CD4-positive, alpha-beta T cell treated with Interferon gamma for 1 hour (primary cell): ENCODE measurements around the gene AFAP1.

Experiments
- DNase-seq: peaks from one replicate; pipeline ENCODE4 v3.0.0-alpha.2; 2020

The AFAP1 gene

DNA sequence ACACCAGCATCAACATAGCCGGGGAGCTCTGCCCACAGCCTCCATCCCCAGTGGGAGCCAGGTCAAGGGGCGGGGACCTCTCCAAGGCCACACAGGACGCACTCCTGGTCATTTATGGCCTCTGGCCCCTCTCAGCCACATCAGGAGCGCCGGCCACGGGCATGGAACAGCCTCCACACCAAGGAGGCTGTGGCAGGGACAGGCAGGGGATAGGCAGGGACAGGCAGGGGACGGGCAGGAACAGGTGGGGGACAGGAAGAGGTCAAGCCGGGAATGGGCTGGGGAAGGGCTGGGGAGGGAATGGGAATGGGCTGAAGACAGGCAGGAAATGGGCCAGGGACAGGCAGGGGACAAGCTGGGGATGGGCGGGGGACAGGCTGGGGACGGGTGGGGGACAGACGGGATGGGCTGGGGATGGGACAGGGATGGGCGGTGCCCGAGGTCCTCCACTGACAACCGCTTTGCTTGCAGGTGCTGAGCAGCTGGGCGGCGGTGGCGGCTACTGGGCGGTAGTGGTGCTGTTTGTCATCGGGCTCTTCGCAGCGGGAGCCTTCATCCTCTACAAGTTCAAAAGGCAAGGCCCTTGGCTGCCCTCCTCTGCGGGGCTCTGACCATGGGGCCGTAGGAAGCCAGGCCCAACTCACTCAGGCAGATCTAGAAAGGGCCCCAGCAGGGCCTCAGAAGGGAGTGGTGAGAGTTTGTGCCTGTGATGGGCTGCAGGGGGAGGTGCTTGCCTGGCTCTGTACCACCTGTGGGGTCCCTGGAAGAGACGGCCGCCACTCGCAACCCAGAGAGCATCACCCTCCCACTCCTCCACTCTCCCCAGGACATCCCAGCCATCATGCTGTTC, 205.6 kb downstream of the AFAP1 start:
- DNase-seq, result no peak

DNA sequence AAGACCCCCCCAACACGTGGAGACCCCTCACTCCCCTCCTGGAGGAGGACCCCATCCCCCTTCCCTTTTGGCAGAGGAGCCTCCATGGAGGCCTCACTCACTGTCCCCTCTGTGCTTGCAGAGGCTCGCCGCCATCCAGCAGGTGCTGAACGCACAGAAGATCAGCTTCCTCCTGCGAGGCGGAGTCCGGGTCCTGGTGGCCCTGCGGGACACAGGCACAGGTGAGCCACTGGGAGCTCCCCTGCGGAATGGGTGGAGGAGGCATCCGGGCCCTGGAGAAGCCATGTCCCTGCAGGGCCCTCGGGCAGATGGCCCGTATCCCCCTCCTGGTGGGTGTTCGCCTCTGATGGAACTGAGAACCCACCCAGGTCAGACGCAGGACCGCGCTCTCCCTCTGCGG, 206.5 kb downstream of the AFAP1 start:
- DNase-seq, result no peak

DNA sequence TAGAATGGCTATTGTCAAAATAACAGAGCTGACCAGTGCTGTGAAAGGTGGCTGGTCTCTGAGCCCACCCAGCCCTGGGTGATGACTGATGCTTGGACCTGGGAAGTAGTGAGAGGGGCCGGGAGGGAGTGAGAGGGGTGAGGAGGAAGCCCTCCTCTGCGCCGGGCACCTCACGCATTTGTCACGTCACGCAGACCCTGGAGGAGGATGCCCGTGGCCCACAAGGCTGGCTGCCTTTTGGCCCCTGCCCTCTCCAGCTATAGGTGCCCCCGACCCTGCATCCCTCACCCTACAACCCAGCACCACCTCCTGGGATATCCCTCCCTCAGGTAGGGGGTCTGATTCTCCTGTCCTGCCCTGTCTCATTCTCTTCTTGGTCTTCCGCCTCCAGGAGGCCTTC, 207.4 kb downstream of the AFAP1 start:
- DNase-seq, result no peak

DNA sequence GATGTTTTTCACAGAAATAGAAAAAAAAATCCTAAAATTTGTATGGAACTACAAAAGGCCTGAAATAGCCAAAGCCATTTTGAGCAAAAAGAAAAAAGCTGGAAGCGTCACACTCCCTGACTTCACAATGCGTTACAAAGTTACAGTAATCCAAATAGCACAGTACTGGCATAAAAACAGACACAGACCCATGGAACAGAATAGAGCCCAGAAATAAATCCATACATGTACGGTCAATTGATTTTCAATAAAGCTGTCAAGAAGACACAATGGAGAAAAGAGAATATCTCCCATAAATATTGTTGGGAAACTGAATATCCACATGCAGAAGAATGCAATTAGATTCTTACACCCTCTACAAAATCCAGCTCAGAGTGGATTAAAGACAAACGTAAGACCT, 208.2 kb downstream of the AFAP1 start:
- DNase-seq, result no peak

DNA sequence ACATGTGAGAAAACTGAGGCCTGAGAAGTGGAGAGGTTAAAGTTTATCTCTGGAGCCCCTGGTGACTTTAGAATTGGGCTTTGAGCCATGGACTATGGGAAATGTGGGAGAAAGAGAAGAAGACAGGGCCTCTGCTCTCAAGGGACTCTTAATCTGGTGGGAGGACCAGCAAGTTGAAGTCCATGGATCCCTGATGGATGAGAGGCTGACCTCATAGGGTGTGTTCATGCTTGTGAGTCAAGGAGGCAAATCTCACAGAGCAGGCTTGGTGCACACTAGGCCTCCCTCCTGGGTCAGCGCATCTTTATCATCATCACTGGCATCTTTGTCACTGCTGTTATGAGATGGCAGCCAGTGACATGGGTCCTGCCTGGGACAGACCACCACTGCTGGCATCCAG, 211.9 kb downstream of the AFAP1 start:
- DNase-seq, result no peak

DNA sequence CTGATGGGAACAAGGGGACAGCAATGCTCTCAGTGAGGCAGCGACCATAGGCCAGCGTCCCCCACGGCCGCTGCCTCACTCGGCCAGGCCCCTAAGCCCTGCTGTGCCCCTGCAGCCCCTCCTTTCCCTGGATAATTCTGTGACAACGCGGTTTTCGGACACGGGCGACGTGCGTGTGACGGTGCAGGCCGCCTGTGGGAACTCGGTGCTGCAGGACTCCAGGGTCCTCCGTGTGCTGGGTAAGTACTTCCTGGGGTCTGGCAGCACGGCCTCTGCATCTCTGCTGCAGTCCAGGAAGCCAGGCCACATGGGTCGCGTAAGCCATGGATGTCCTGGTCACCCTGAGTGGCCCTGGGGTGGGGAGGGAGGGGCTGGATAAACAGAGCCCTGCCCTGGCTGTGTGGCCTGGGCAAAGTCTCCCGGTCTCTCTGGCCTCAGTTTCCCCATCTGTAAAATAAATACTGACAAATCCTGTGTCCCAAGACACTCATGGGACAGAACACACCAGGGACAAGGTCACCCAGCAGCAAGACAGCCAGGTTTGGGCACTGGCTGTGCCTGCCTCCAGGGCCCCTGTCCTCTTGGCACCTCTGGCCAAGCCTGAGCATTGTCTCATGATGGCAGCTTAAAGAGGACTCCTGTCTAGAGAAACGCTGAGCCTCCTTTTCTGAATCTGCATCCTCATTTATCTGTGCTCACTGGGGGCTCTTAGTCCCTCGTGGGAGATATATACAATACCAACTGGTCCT, 212.8 kb downstream of the AFAP1 start:
- no peak for DNase-seq

DNA sequence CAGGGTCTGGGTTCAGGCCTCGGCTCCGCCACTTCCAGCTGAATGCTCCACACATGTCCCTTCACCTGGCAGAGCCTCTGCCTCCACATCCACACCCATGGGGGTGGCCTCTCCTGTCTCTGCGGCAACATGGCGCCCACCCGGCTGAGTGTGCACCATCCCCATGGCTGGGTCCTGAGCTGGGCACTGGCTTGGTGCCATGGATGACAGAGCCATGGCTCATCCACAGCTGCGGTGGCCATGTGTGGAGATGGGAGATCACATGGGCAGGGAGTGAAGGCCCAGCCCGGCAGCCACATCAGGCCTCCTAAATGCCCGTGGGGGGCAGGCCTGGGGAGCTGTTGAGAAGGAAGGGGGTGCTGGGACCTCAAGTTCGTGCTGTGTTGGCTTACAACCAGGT, 213.7 kb downstream of the AFAP1 start:
- no peak for DNase-seq

DNA sequence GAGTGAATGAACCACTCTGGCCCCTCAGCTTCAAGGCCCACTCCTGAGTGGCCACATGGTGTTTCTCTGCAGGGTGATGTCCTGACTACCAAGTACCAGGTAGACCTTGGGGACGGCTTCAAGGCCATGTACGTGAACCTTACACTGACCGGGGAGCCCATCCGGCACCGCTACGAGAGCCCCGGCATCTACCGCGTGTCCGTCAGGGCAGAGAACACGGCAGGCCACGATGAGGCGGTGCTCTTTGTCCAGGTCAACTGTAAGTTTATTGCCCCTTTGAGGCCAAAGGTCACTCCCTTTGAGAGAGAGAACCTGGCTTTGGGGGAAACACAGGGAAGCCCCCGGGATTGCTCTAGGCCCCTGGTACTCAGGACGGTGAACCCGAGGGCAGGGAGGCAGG, 216.0 kb downstream of the AFAP1 start:
- DNase-seq, result no peak

DNA sequence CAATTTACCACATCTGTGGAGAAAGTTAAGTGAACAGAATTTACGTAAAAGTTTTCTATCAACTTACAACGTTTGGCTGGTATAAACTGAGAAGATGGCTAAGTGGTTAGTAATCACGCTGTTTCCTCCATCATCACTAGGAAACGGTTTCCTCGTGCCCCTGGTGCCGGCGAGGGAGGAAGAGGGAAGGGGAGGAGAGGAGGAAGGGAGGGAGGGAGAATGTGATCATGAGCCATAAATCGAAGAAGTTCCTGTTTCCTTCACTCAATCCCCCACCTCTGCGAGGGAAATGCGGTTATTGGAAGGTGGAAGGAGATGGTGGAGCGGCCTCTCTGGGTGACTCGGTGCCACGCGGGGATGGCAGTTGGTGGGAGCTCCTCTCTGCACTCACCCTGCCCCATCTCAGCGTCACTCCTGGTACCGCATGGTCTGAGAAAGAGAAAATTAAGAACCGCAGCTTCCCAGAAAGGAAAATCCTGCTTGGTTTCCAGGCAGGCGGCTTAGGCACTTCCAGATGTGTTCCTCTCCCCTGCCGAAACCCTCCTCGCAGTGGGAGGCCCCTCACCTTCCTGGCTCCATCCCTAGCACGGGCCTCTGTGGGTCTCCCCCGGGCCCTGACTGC, 216.8 kb downstream of the AFAP1 start:
- no peak for DNase-seq

DNA sequence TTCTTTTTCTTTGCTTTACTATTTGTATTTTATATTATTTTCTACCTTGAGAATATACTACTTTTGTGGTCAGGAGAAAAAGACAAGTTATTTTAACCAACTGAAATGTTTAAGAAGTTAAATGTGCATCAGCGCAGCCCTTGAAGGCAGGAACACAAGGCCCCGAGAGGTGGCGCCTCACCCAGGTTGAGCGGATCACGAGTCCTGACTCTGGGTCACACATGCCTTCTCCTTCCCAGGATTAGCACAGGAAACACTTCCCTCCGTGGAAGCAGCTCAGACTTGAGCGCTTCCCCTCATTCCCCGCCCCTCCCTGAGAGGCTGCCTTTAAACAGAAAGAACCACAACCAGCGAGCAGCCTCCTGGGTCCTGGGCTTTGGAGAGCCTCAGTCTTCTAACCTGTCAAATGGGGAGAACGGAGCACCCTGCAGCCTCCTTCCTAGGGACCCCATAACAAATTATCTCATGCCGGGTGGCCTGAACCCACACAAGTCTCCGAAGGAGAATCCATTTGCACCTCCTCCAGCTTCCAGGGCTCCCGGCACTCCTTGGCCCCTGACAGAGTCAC, 217.6 kb downstream of the AFAP1 start:
- no peak for DNase-seq

DNA sequence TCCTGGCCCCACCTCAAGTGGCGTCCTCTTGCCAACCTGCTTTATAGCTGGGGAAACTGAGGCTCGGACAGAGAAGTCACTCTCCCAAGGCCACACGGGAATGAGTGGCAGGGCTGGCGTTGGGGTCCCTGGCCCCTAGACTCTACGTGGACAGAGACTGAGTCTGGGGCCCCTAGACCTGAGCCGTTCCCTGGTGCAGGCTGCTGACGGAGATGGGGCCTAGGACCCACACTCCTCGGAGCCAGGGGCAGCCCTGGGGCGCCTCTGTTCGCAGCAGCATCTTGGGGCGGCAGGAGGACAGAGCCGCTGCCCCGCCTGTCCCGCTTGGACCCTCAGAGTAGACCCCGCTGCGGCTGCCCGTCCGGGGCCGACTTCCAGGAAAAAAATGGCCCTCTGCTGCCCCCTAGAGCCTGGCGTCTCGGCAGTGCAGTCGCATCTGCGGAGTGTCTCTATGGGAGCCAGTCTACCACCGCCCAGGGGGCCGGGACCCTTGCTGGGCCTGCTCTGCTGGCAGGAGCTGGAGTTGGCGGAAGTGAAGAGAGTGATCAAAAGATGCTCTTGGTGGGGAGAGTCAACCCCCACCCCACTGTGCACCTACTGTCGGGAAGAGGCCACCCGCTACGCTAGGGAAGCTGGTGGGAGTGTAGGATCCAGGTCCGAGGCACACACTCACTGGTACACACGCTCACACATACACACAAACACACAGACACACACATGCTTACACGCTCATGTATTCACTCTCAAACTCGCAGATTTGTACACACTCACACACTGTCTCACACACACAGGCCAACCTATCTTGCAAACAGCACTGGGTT, 220.1 kb downstream of the AFAP1 start:
- DNase-seq, result peak; percentile 19

DNA sequence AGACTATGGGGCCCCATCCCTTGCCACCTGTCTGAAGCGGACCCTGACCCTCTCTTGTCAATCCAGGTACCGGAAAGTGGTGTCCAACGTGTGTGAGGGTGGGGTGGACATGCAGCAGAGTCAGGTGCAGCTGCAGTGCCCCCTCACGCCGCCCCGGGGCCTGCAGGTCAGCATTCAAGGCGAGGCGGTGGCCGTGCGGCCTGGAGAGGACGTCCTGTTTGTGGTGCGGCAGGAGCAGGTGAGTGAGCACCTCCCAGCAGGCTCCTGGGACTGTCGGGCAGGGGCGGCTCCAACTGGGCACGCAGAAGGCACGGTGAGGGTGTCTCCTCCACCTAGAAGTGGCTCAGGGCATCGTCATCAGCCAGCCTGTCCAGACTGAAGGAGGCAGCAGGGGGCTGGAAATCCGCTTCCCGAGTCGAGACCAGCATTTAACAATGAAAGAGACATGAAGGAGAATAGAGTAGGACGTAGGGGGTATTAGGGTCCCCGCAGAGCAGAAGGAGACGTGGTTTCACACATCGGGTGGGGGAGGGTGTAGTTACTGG, 221.6 kb downstream of the AFAP1 start:
- DNase-seq, result no peak

DNA sequence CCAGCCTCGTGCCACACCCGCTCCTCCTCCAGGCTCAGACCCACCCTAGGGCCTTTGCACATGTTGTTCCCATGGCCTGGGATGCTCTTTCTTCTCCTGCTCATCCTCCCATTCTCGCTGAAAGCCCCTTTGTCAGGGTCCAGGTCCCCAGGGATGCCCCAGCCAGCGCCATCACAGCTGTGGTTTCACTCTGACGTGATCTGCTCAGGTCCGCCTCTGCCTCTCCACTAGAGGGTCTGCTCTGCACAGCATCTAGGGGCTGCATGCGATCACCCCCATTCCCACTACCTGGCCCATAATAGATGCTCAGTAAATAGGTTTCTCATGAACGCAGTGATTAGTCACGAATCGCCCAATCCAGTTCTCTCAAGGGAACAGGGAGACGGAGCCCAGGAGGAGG, 222.5 kb downstream of the AFAP1 start:
- no peak for DNase-seq

DNA sequence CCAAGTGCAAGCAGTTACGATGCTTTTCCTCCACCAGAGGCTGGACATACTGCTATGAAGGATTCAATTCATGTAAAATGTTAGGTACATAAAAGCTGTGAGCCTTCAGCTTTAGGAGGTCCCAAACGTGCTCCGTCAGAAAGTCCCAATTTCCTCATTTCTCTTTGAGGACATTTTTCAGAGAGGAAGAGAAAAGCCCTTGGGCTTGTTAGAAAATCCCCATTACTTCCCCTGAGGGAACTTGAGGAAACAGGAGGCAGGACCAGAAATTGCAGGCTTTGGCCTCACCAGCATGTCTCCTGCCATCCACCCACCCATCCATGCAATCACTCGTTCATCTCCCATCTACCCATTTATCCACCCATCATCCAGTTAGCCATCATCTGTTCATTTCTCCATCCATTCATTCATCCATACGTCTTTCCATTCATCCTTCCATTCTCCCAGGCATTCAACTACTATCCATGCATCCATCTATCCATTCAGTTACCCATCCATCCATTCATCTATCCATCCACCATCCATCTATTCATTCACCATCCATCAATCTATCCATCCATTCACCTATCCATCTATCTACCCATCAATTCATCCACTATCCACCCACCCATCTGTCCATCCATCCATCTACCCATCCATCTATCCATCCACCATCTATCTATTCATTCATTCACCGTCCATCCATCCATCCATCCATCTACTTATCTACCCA, 223.5 kb downstream of the AFAP1 start:
- no peak for DNase-seq

DNA sequence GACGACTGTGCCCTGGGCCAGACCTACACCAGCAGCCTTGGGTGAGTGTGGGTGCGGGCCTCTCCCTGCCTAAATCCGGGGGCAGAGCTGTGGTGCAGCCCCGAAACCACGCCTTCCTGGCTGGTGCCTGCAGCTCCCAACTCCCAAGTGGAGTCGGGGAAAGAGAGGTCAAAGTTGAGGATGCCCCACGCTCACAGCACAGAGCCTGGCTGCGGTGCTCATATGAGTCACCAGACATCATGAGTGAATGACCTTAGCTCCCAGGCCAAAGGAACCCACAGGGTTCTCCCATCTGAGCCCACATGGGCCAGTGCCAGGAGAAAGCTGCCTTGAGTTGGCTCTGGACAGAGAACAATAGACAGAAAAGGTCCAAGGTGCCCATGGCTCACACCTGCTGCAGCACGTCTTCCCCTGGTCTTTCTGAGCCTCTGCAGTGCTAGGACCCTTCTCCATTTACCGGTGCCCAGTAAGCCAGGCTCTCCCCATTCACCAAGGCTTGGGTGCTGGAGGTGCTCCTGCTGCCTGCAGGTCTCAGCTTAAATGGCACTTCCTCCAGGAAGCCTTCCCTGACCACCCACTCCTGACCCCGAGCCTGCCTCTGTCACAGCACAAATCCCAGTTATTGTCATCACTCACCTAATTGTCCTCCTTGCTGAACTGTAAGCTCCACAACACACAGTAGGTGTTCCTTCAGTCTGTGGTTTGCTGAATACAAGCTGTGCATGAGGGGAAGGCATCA, 224.2 kb downstream of the AFAP1 start:
- no peak for DNase-seq

DNA sequence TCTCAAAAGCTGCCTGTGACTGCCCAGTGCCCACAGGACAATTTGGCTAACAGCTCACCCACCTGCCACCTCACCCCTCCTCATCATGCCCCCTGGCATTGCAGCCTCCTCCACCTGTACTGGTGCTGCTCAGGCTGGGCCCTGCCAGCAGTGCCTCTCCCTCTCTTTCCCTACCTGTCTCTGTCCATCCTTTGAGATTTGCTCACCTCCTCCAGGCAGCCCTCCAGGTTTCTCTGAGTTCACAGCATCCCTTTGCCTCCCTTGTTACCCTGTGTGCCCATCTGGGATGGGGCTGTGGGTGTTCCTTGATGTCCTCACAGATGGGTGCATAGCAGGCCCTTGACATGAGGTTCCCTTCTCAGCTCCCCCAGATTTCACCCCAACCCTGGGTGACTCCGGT, 224.9 kb downstream of the AFAP1 start:
- DNase-seq, result no peak

DNA sequence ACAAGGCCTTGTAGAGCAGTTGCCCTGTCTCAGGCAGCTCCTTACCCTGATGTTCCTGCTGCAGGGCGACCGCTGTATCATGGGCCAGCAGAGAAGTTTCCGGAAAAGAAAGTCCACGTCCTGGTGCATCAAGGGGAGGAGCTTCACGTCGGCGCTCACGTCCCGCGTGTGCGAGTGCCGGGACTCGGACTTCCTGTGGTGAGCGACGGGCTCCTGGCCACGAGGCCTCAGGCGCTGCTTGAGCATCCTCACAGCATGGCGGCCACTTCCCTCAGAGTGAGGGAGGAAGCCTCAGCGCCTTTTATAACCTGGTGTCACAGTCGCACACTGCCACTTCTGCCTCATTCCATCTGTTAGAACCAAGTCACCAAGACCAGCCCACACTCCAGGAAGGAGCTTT, 225.5 kb downstream of the AFAP1 start:
- no peak for DNase-seq

DNA sequence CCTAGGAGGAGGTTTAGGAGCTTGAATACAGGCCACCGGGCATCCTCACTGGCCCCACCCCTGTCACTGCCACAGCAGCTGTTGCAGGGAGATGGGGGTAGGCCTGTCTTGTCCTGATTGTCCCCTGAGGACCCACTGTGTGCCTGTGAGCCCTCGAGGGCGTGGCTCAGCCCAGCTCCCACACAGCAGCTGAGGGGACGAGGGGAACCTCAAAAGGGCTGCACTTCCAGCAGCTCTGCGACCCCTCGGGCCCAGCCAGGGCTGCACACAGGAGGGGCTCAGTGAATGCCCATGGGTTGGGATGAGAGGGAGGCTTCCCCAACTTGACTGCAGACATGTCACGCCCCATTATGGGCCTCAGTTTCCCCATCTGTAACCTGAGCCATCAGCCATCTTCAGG, 225.9 kb downstream of the AFAP1 start:
- DNase-seq, result no peak

DNA sequence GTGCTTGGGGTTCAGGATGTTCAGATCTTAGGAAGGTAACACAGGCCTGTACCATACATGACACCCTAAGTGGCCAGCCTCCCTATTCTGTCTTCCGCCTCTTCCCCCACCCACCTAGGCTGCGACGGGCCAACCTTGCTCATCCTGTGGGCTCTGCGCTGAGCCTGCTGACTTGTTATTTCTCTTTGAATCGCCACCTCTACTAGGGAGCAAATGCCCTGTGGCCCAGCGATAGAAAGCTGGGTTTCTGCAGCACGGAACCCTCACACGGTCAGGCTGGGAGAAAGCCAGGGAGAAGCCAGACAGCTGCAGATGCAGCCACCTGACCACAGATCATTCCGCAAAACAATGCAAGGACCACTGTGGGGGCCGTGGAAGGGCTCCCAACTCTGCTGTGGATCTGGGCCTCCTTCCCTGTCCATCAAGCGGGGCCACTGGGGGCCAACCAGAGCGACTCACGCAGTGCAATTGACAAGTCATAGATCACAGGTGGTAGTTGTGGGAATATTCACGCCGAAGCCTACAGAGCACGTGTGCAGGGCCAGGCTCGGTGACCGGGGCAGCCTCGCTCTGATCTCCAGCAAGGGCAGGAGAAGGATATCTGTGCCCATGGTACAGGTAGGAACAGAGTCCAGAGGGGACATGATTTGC, 227.5 kb downstream of the AFAP1 start:
- no peak for DNase-seq

DNA sequence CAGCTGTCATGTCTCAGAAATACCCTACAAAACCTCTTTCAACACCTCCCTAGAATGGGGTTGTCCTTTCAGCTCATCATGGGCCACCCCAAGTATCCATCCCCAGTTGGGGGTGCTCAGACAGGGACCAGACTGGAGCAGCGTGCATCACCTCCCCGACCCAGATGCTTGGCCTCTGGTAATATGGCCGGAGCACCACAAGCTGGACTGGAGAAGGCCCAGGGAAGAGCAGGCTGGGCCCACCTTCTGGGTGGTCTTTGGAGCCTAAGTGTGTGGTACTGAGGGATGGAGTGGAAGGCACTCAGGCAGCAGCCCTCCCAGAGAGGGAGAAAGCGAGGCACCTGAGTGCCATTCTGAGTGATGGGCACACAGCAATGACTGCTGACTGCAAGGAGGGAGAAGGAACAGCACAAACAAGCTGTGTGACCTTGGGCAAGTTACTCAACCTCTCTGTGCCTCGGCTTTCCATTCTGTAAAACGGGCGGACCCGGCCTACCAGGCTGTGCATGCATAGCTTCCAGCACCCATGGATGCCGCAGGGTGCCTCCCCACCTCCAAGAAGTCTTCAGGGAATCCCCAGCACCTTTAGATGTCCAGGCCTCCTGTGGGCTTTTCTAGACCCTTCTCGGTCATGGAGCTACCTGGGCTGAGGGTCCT, 228.2 kb downstream of the AFAP1 start:
- DNase-seq, result no peak
